T1000 (cell line): ENCODE results near the gene GMPPB.
A peak's percentile ranks its signal among the peaks of the same experiment; 100 is the strongest.

ENCODE experiments used
- DNase-seq: peaks from one replicate; lab custom pipeline; 2025; ENCODE audit warnings: mixed read lengths; lab: John Stamatoyannopoulos, UW

The GMPPB gene

GRCh38 chr3:49729966-49730609, 6.3 kb upstream of the GMPPB start:
- no peak for DNase-seq

DNA sequence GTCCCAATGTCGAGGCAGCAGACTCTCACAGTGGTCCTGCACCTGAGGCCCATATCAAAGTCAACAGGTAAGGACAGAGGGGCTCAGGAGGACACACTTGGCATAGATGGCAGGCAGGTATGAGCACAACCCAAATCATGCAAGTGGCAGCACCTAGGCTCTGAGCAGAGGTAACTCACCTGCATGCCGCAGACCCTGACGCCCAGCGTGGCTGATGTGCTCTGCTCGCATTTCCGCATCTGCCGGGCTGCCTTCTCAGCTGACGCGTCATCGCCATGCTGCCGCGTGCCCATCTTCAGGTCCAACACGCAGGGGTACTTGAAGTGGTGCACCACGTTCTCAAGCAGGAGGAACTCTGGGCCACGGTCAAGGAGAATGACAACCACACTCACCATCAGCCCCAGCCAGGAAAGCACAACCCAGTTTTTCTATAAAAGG, 4.2 kb upstream of the GMPPB start:
- no peak for DNase-seq

DNA sequence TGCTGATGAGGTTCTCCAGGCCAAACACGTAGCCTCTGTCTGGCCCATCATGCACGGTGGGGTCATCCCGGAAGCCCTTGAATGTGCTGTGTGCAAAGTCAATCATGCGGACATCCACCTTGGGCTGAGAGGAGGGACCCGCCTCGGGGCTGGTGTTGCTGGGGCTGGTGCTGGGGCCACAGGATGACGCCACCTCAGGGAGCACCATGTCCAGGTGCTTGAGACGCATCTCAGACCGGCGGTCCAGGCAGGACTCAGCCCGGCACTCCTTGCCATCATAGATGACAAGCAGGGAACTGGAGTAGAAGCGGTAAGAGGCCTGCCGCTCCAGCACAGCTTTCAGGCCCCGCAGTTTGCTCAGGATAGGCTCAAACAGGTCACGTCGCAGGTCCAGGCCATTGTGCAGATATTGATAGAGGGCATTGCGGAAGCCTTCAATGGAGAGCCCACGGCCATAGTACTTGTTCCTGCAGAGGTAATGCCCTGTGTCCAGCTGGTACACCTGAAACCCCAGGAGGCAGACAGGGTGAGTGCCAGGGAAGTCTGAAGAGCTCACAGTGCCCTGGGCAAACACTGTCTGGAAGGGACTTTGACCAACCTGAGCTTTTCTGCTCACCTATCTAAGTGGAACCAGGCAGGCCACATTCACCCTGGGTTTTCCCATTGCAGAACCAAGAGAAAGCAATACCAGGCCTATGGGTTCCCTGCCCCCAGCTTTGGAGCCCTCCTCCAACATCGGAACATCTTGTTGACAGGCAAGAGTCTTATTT, 3.6 kb upstream of the GMPPB start:
- DNase-seq, result no peak

DNA sequence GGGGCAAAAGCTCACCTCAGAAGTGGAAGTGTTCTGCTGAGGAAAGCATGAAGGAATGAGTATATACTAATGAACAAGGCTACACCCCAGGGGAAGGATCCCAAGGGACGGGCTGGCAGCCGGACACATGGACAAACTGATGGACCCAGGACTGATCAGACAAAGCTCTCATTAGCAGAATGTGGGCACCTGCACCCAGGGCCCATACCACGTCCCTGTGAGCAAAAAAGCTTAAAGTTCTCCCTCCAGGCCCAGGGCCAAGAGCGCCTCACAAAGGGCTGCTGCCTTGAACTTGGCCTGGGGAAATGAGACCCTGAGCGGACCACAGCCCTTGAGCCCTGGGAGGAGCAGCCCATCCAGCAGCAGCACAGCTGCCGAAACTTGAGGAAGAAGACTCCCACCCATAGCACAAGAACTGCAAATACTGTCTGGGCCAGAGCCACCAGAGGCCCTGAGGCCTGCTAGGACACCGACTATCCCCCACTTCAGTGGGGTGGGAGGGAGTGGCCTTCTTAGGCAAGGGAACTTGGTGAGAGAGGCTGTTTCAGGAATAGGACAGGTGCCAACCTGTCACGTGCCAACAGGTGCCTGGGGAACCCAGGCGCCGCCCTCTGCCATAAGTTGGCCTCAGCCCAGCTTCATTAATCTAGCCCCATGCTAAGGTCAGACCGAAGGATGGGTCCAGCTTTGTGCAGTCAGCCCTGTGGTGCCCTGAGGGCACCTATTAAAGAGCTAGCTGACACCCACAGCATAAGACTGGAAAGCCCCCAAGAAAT, 2.3 kb upstream of the GMPPB start:
- no peak for DNase-seq

DNA sequence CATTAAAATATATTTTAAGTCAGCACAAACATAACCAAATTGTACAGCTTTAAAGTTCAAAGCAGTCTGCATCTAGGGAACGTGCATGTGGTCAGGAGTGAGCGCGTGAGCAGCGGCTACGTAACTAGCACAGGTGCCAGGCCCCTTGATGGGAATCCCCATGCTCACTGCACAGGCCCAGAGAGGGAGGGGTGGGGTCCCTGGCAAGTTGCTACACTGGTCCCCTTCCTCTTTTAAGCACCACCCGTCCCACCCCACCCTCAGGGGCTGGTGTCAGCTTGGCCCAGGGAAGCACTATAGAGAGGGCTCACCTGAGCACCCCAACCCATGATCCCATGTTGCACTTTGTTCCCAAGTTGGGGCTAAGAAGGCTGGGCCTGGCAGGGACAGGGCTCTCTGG, 835 bp upstream of the GMPPB start:
- no peak for DNase-seq

DNA sequence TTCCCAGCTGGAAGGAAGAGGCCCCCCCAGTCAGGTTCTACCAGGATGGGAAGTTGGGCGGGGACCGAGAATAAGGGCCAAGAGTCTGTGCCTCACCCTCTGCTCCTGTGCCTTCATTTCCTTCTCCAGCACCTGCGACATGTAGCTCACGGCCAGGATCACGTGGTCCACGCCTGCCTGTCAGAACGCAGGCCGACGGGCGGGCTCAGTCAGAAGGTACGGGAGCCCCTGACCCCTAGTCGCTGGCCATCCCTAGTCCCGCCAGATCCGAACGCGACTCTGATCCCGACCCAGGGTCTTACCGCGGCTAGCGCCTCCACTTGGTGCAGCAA, 489 bp downstream of the GMPPB start:
- no peak for DNase-seq

- no peak for DNase-seq
Observed at GRCh38 chr3:49722896-49723295, 855 bp downstream of the GMPPB start.

DNA sequence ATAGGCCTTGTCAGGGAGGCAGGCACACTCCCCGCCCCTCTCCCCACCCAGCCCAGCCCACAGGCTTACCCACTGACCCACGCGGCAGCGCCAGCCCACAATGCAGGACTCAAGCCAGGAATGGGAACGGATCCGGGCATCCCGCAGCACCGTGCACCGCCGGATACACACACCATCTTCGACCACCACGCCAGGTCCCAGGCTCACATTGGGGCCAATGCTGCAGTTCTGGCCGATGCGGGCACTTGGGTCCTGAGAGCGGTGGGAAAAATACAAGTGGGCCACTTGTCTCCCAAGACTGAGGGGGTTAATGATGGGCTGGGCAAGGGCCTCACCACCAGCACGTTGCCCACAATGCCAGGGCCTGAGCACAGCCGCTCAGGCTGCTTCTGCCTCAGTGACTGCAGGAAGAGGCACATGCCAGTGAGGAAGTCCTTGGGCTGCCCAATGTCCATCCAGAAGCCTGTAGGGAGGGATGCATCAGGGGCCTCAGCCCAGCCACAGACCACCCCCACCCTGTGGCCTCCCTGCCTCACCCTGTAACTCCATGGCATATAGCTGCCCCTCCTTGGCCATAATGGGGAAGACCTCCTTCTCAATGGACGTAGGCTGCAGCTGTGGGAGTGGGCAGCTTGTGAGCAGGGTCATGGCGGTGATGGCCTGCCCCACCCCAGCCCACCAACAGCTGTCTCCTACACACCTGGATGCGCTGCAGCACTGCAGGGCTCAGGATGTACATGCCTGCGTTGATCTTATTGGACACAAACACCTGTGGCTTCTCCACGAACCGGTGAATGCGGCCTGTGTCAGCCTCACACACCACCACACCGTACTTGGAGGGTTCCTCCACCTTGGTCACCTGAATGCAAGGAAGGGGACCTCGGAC, 1.6 kb downstream of the GMPPB start:
- no peak for DNase-seq

DNA sequence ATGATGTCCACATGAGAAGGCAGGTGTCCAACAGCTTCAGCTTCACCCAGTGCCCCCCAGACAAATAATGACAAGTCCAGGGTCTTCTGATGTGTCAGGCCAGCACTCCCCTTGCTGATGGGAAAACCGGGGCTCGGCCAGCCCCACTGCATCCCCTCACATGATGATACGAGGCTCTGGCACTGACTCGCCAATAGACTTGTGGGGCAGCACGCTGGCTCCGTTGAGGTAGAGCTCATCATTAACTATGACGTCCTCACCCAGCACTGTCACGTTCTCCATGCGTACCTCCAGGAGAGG, 2.2 kb downstream of the GMPPB start:
- no peak for DNase-seq

DNA sequence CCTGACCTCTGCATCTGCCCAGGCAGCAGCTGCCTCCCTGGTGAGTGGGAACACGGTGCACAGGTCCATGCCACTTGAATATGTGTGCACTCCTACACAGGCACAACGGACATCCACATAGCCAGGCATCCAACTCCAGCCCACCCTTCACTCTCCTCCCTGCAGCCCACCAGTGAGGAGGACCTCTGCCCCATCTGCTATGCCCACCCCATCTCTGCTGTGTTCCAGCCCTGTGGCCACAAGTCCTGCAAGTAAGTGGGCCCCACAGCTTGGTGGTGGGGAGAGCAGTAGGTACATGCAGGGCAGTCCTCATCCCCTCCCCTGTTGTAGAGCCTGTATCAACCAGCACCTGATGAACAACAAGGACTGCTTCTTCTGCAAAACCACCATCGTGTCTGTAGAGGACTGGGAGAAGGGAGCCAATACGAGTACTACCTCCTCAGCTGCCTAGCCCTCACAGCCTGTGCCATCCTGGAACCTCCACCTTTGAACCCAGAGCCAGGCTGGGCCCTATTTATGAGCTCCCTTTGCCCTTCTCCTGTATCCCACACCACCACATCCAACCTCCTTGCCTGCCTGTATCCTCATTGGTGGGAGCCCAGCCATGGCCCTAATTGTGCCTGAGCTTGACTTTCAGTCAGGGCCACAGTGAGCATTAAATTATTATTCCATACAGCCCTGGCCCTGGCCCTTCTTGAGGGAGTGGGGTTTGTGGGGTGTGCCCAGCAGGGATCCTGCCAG, 2.7 kb downstream of the GMPPB start:
- DNase-seq, result no peak

- peak; percentile 88 for DNase-seq
Observed at GRCh38 chr3:49719214-49719884, 4.4 kb downstream of the GMPPB start, which contains the start of gene AMIGO3. Gene AMIGO3 (minus strand): TSS chr3:49719684. CDS start chr3:49719465, 219 bp downstream.

GRCh38 chr3:49718858-49719213, 4.9 kb downstream of the GMPPB start:
- DNase-seq, result no peak

GRCh38 chr3:49717959-49718857, 5.5 kb downstream of the GMPPB start:
- no peak for DNase-seq

DNA sequence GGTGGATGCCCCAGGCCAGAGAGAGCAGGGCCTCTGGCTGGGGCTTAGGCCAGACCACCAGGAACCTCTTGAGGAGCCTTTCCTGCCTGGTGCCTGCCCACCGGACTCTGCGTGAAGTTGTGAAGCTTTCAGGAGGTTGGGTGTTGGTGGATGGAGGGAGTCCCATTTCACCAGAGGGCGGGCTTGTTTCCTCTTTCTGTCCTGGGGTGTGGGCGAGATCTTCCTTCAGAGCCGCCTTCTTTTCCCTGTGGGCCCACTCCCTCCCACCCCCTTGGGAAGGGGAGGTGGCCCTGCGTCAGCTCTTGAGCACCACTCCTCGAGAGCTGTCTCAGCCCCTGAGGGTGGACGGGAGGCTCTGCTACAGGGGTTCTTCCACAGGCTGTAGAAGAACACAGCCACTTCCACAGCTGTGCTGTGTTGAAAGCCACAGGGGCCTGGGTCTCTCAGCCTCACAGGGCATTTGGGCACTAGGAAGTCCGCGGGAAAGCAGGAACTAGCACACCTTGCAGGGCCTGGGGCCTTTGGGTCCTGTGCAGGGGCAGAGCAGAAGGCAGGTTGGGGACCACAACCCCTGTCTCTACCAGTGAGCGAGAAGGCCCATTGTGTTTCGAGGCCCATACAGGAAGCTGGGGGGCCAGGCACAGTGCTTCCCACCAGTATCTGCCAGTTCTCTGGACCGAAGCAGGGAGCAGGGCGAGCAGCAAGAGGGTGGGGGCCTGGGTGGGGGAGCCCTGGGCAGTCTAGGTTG, 6.4 kb downstream of the GMPPB start:
- DNase-seq, result no peak

- DNase-seq, result no peak
Observed at GRCh38 chr3:49716691-49717210, 7.0 kb downstream of the GMPPB start.

- no peak for DNase-seq
Observed at GRCh38 chr3:49716169-49716568, 7.6 kb downstream of the GMPPB start.

DNA sequence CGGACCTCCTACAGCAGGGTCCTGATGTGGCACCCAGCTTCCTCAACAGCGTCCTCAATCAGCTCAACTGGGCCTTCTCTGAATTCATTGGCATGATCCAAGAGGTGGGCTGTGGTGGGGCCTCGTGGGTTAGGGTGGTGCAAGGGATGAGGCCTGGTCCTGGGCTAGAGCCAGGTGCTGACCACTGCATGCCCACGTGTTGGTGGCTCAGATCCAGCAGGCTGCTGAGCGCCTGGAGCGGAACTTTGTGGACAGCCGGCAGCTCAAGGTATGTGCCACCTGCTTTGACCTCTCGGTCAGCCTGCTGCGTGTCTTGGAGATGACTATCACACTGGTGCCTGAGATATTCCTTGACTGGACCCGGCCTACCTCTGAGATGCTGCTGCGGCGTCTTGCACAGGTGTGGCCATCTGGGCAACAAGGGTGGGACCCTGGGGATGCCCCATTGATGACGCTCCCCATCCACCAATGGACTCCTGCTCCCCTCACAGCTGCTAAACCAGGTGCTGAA, 8.1 kb downstream of the GMPPB start:
- no peak for DNase-seq

- no peak for DNase-seq
Observed at GRCh38 chr3:49714728-49715550, 8.8 kb downstream of the GMPPB start.
